GM23338 (cell line): ENCODE results near the gene INPP5K. TPM values are rescaled to one million over a fixed set of nuclear protein-coding genes. Genes with fewer than 3 reads are reported as not detected.

Source experiments
- ATAC-seq: fragments of 200-7000 bp; cut with Tn5 transposase; 3 replicates; pipeline ENCODE4 v1.9.1; 2020
- DNase-seq: peaks from one replicate; pipeline ENCODE4 v3.0.0-alpha.2; 2015; ENCODE audit warnings: low spot score
- H2AFZ ChIP-seq: fragments of 200-600 bp; sonication (generic); 2 replicates; pipeline ENCODE4 v1.8.0; 2016; ENCODE audit warnings: antibody characterized with exemption, mild to moderate bottlenecking, moderate library complexity
- H3F3A ChIP-seq: fragments of 200-600 bp; sonication (generic); replicated peaks from 2 replicates; pipeline ENCODE4 v1.8.0; 2017; ENCODE audit warnings: antibody characterized with exemption, mixed run types, low read depth
- H3K27ac ChIP-seq: fragments of 200-600 bp; sonication (generic); 2 replicates; pipeline ENCODE4 v1.6.1; 2016; ENCODE audit warnings: low read depth
- H3K27me3 ChIP-seq: fragments of 200-600 bp; sonication (generic); 2 replicates; pipeline ENCODE4 v1.8.0; 2016; ENCODE audit warnings: mild to moderate bottlenecking, mixed run types, moderate library complexity; ENCODE audit not compliant: insufficient read depth
- H3K36me3 ChIP-seq: fragments of 200-600 bp; sonication (generic); 2 replicates; pipeline ENCODE4 v1.8.0; 2016; ENCODE audit warnings: mild to moderate bottlenecking; ENCODE audit not compliant: insufficient read depth
- H3K4me1 ChIP-seq: fragments of 200-600 bp; sonication (generic); 2 replicates; pipeline ENCODE4 v1.8.0; 2016; ENCODE audit warnings: mild to moderate bottlenecking, moderate library complexity; ENCODE audit not compliant: insufficient read depth
- H3K4me2 ChIP-seq: fragments of 200-600 bp; sonication (generic); 2 replicates; pipeline ENCODE4 v1.7.1; 2017; ENCODE audit warnings: mixed run types
- H3K4me3 ChIP-seq: fragments of 200-600 bp; sonication (generic); 2 replicates; pipeline ENCODE4 v1.6.1; 2016; ENCODE audit warnings: mixed run types
- H3K79me2 ChIP-seq: fragments of 200-600 bp; sonication (generic); replicated peaks from 2 replicates; pipeline ENCODE4 v1.8.0; 2017; ENCODE audit warnings: mild to moderate bottlenecking; ENCODE audit not compliant: insufficient read depth
- H3K9me2 ChIP-seq: fragments of 200-600 bp; sonication (generic); 2 replicates; pipeline ENCODE4 v1.8.0; 2017; ENCODE audit not compliant: insufficient read depth
- H4K20me1 ChIP-seq: fragments of 200-600 bp; sonication (generic); replicated peaks from 2 replicates; pipeline ENCODE4 v1.8.0; 2017; ENCODE audit warnings: mild to moderate bottlenecking; ENCODE audit not compliant: insufficient read depth
- H3K27ac Mint-ChIP-seq: 2 replicates; pipeline ENCODE4 v1.8.0; 2020; ENCODE audit warnings: inconsistent platforms, mild to moderate bottlenecking, moderate library complexity, mixed read lengths
- H3K27me3 Mint-ChIP-seq: 3 replicates; pipeline ENCODE4 v1.8.0; 2022; ENCODE audit warnings: low read depth, mild to moderate bottlenecking, moderate library complexity, mixed read lengths, inconsistent platforms; ENCODE audit not compliant: insufficient read depth, poor library complexity
- H3K36me3 Mint-ChIP-seq: 3 replicates; pipeline ENCODE4 v1.8.0; 2021; ENCODE audit warnings: low read depth, mild to moderate bottlenecking, inconsistent platforms, moderate library complexity, mixed read lengths
- H3K4me1 Mint-ChIP-seq: 3 replicates; pipeline ENCODE4 v1.8.0; 2020; ENCODE audit warnings: mild to moderate bottlenecking, inconsistent platforms, mixed read lengths
- H3K4me3 Mint-ChIP-seq: 3 replicates; pipeline ENCODE4 v1.8.0; 2021; ENCODE audit warnings: moderate library complexity, mild to moderate bottlenecking, inconsistent platforms, mixed read lengths
- H3K9me3 Mint-ChIP-seq: 3 replicates; pipeline ENCODE4 v1.8.0; 2020; ENCODE audit warnings: moderate library complexity, mild to moderate bottlenecking, inconsistent platforms, mixed read lengths
- CREB1 ChIP-seq: fragments of 250-450 bp; sonication (Bioruptor Pico); IDR thresholded peaks from 2 replicates; pipeline ENCODE4 v1.5.0; 2020; ENCODE audit warnings: low read depth, mild to moderate bottlenecking, moderate library complexity
- EZH2 ChIP-seq: fragments of 200-600 bp; sonication (generic); IDR thresholded peaks from one replicate; pipeline ENCODE4 v1.8.0; 2017; ENCODE audit warnings: antibody characterized with exemption, mild to moderate bottlenecking, low read depth; ENCODE audit not compliant: unreplicated experiment
- EZH2phosphoT487 ChIP-seq: fragments of 200-600 bp; sonication (generic); IDR thresholded peaks from one replicate; pipeline ENCODE4 v1.8.1; 2018; ENCODE audit warnings: antibody characterized with exemption; ENCODE audit not compliant: unreplicated experiment
- NANOG ChIP-seq: IDR thresholded peaks from 2 replicates; pipeline ENCODE4 v1.6.1; 2016; ENCODE audit warnings: antibody characterized with exemption, borderline replicate concordance
- POLR2AphosphoS5 ChIP-seq: IDR thresholded peaks from 2 replicates; pipeline ENCODE4 v1.6.1; 2016; ENCODE audit warnings: antibody characterized with exemption, low read depth
- STAT1 ChIP-seq: IDR thresholded peaks from one replicate; pipeline ENCODE4 v1.6.1; 2016; ENCODE audit warnings: antibody characterized with exemption; ENCODE audit not compliant: unreplicated experiment
- ZNF114 ChIP-seq: fragments of 250-450 bp; sonication (Bioruptor Pico); IDR thresholded peaks from 2 replicates; pipeline ENCODE4 v1.5.0; 2020; ENCODE audit warnings: mild to moderate bottlenecking, moderate library complexity
- ZNF331 ChIP-seq: fragments of 250-450 bp; sonication (Bioruptor Pico); IDR thresholded peaks from 2 replicates; pipeline ENCODE4 v1.5.0; 2020; ENCODE audit warnings: low read depth, mild to moderate bottlenecking, moderate library complexity
- polyA plus RNA-seq: library from polyadenylated mRNA; unstranded; fragments of >200 nt; fragmentation: Nextera tagmentation; extraction: Ambion mirVana; gene quantifications from 2 replicates; pipeline ENCODE4 v1.2.1, GENCODE V29; 2016
- total RNA-seq: library from RNA; depleted of rRNA; stranded (reverse); fragments of >200 nt; shearing (Covaris generic); gene quantifications from 2 replicates; pipeline ENCODE4 v1.2.3, GENCODE V29; 2014
- TF ChIP-seq, protein P1 (sequence below), 2 experiments: fragments of 200-600 bp in 1 of 2; sonication (generic) in 1 of 2; conservative IDR thresholded peaks; 2 replicates each; pipeline versions ENCODE4 v1.5.1 to v1.6.1; 2016 to 2017; ENCODE audit warnings: antibody characterized with exemption in 2 of 2, low read depth in 2 of 2, mild to moderate bottlenecking in 2 of 2, moderate library complexity in 1 of 2
- TF ChIP-seq, protein P2 (sequence below): IDR thresholded peaks from 2 replicates; pipeline ENCODE4 v1.6.1; 2016; ENCODE audit warnings: antibody characterized with exemption
- TF ChIP-seq, protein P3 (sequence below): fragments of 250-450 bp; sonication (Bioruptor Pico); IDR thresholded peaks from 2 replicates; pipeline ENCODE4 v1.5.0; 2020; ENCODE audit warnings: mild to moderate bottlenecking, moderate library complexity
- TF ChIP-seq, protein P4 (sequence below): IDR thresholded peaks from one replicate; pipeline ENCODE4 v1.6.1; 2018; ENCODE audit warnings: antibody characterized with exemption; ENCODE audit not compliant: unreplicated experiment

Gene INPP5K
- total and polyA plus RNA-seq, 2 experiments from 2014 or later = 8.4 to 29.7 TPM

DNA sequence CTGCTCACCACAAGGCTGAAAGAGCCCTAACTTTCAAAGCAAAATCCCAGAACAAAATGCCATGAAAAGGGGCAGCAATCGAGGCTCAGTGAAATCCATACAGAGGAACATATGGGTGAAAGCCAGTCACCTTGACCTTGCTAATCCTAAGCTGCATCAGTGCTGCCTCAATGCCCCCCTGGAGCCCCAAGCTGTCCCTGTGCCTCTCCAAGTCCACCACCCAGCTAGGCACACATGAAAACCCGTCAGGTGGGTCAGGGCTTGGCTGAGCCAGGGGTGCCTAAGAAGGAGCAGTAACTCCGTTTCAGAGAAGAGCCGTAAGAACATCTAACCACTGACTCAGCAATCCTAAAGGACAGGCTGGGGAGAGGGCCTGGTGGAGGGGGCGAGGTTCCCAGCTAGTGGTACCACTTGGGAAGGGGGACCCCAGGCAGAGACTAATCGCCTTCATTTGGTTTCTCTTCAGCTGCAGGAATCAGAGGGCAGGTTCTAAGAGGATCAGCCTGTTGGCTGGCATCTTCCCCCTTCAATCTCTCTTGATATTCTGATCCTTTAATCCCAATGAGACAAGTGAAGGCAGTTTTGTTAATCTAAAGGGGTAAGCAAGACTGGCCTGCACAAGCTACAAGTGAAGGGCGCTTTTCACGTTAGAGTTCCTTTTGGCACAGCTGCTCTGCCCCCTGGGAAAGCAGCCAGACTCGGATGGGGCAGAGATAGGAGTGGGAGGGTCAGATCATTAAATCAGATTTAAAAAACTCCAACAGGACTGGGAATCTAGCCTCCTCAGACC lies 38.5 kb upstream of the INPP5K start:
- Mint-ChIP-seq H3K36me3 (peaks cover 36% of the 10 kb centered on the region), H3K9me3 (no peaks in the 10 kb centered on the region), H3K4me1 (peaks cover 12% of the 10 kb centered on the region), H3K4me3 (no peak overlapping the region), H3K27me3 (peaks cover 6% of the 10 kb centered on the region), H3K27ac (peak overlapping the region; percentile 40; the same call in 1 of the 2 replicates)
- peak overlapping the region; percentile 66; the same call in 1 of the 2 replicates for H3K27ac ChIP-seq
- no peaks in the 10 kb centered on the region for H3K9me2 ChIP-seq
- ATAC-seq (no peak), DNase-seq (no peak)
- no peak overlapping the region for H2AFZ ChIP-seq
- no peaks in the 10 kb centered on the region for H3K4me1 ChIP-seq
- H4K20me1 ChIP-seq = peaks cover 30% of the 10 kb centered on the region
- no peaks in the 10 kb centered on the region for H3K27me3 ChIP-seq
- TF ChIP-seq, protein P1, sequence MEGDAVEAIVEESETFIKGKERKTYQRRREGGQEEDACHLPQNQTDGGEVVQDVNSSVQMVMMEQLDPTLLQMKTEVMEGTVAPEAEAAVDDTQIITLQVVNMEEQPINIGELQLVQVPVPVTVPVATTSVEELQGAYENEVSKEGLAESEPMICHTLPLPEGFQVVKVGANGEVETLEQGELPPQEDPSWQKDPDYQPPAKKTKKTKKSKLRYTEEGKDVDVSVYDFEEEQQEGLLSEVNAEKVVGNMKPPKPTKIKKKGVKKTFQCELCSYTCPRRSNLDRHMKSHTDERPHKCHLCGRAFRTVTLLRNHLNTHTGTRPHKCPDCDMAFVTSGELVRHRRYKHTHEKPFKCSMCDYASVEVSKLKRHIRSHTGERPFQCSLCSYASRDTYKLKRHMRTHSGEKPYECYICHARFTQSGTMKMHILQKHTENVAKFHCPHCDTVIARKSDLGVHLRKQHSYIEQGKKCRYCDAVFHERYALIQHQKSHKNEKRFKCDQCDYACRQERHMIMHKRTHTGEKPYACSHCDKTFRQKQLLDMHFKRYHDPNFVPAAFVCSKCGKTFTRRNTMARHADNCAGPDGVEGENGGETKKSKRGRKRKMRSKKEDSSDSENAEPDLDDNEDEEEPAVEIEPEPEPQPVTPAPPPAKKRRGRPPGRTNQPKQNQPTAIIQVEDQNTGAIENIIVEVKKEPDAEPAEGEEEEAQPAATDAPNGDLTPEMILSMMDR (conservative IDR thresholded peaks at IDR 0.05; ENCODE audit: low read depth in 2 of 2) = no peak
- TF ChIP-seq EZH2 = no peak
- TF ChIP-seq, protein P2, sequence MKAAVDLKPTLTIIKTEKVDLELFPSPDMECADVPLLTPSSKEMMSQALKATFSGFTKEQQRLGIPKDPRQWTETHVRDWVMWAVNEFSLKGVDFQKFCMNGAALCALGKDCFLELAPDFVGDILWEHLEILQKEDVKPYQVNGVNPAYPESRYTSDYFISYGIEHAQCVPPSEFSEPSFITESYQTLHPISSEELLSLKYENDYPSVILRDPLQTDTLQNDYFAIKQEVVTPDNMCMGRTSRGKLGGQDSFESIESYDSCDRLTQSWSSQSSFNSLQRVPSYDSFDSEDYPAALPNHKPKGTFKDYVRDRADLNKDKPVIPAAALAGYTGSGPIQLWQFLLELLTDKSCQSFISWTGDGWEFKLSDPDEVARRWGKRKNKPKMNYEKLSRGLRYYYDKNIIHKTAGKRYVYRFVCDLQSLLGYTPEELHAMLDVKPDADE = no peak
- TF ChIP-seq, protein P3, sequence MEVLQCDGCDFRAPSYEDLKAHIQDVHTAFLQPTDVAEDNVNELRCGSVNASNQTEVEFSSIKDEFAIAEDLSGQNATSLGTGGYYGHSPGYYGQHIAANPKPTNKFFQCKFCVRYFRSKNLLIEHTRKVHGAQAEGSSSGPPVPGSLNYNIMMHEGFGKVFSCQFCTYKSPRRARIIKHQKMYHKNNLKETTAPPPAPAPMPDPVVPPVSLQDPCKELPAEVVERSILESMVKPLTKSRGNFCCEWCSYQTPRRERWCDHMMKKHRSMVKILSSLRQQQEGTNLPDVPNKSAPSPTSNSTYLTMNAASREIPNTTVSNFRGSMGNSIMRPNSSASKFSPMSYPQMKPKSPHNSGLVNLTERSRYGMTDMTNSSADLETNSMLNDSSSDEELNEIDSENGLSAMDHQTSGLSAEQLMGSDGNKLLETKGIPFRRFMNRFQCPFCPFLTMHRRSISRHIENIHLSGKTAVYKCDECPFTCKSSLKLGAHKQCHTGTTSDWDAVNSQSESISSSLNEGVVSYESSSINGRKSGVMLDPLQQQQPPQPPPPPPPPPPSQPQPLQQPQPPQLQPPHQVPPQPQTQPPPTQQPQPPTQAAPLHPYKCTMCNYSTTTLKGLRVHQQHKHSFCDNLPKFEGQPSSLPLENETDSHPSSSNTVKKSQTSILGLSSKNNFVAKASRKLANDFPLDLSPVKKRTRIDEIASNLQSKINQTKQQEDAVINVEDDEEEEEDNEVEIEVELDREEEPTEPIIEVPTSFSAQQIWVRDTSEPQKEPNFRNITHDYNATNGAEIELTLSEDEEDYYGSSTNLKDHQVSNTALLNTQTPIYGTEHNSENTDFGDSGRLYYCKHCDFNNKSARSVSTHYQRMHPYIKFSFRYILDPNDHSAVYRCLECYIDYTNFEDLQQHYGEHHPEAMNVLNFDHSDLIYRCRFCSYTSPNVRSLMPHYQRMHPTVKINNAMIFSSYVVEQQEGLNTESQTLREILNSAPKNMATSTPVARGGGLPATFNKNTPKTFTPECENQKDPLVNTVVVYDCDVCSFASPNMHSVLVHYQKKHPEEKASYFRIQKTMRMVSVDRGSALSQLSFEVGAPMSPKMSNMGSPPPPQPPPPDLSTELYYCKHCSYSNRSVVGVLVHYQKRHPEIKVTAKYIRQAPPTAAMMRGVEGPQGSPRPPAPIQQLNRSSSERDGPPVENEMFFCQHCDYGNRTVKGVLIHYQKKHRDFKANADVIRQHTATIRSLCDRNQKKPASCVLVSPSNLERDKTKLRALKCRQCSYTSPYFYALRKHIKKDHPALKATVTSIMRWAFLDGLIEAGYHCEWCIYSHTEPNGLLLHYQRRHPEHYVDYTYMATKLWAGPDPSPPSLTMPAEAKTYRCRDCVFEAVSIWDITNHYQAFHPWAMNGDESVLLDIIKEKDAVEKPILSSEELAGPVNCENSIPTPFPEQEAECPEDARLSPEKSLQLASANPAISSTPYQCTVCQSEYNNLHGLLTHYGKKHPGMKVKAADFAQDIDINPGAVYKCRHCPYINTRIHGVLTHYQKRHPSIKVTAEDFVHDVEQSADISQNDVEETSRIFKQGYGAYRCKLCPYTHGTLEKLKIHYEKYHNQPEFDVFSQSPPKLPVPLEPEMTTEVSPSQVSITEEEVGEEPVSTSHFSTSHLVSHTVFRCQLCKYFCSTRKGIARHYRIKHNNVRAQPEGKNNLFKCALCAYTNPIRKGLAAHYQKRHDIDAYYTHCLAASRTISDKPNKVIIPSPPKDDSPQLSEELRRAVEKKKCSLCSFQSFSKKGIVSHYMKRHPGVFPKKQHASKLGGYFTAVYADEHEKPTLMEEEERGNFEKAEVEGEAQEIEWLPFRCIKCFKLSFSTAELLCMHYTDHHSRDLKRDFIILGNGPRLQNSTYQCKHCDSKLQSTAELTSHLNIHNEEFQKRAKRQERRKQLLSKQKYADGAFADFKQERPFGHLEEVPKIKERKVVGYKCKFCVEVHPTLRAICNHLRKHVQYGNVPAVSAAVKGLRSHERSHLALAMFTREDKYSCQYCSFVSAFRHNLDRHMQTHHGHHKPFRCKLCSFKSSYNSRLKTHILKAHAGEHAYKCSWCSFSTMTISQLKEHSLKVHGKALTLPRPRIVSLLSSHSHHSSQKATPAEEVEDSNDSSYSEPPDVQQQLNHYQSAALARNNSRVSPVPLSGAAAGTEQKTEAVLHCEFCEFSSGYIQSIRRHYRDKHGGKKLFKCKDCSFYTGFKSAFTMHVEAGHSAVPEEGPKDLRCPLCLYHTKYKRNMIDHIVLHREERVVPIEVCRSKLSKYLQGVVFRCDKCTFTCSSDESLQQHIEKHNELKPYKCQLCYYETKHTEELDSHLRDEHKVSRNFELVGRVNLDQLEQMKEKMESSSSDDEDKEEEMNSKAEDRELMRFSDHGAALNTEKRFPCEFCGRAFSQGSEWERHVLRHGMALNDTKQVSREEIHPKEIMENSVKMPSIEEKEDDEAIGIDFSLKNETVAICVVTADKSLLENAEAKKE (CRISPR knock-in tag) = no peak
- TF ChIP-seq, protein P4, sequence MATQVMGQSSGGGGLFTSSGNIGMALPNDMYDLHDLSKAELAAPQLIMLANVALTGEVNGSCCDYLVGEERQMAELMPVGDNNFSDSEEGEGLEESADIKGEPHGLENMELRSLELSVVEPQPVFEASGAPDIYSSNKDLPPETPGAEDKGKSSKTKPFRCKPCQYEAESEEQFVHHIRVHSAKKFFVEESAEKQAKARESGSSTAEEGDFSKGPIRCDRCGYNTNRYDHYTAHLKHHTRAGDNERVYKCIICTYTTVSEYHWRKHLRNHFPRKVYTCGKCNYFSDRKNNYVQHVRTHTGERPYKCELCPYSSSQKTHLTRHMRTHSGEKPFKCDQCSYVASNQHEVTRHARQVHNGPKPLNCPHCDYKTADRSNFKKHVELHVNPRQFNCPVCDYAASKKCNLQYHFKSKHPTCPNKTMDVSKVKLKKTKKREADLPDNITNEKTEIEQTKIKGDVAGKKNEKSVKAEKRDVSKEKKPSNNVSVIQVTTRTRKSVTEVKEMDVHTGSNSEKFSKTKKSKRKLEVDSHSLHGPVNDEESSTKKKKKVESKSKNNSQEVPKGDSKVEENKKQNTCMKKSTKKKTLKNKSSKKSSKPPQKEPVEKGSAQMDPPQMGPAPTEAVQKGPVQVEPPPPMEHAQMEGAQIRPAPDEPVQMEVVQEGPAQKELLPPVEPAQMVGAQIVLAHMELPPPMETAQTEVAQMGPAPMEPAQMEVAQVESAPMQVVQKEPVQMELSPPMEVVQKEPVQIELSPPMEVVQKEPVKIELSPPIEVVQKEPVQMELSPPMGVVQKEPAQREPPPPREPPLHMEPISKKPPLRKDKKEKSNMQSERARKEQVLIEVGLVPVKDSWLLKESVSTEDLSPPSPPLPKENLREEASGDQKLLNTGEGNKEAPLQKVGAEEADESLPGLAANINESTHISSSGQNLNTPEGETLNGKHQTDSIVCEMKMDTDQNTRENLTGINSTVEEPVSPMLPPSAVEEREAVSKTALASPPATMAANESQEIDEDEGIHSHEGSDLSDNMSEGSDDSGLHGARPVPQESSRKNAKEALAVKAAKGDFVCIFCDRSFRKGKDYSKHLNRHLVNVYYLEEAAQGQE = no peak
- TF ChIP-seq STAT1 = no peak
- no peak for TF ChIP-seq EZH2phosphoT487
- no peak for TF ChIP-seq ZNF331 (CRISPR knock-in tag)
- TF ChIP-seq ZNF114 (CRISPR knock-in tag) = no peak
- TF ChIP-seq NANOG = no peak
- no peak for TF ChIP-seq CREB1 (CRISPR knock-in tag)
- no peak for TF ChIP-seq POLR2AphosphoS5
- H3K79me2 ChIP-seq = peaks cover 38% of the 10 kb centered on the region
- H3F3A ChIP-seq = no peaks in the 10 kb centered on the region
- H3K4me2 ChIP-seq = no peak overlapping the region
- peaks cover 5% of the 10 kb centered on the region; the same call in 1 of the 2 replicates for H3K36me3 ChIP-seq
- H3K4me3 ChIP-seq = no peak overlapping the region
